Stimulated activated CD4-positive, alpha-beta T cell treated with anti-CD3 and anti-CD28 coated beads, TNF-alpha, amount 100 ng/mL, for 24 hours (primary cell): ENCODE results near the gene RPL36AL.

Experiments used
- DNase-seq, 3 experiments: peaks; one replicate each; pipeline ENCODE4 v3.0.0-alpha.2; 2020; ENCODE audit warnings: low read depth in 3 of 3

Gene RPL36AL

DNA sequence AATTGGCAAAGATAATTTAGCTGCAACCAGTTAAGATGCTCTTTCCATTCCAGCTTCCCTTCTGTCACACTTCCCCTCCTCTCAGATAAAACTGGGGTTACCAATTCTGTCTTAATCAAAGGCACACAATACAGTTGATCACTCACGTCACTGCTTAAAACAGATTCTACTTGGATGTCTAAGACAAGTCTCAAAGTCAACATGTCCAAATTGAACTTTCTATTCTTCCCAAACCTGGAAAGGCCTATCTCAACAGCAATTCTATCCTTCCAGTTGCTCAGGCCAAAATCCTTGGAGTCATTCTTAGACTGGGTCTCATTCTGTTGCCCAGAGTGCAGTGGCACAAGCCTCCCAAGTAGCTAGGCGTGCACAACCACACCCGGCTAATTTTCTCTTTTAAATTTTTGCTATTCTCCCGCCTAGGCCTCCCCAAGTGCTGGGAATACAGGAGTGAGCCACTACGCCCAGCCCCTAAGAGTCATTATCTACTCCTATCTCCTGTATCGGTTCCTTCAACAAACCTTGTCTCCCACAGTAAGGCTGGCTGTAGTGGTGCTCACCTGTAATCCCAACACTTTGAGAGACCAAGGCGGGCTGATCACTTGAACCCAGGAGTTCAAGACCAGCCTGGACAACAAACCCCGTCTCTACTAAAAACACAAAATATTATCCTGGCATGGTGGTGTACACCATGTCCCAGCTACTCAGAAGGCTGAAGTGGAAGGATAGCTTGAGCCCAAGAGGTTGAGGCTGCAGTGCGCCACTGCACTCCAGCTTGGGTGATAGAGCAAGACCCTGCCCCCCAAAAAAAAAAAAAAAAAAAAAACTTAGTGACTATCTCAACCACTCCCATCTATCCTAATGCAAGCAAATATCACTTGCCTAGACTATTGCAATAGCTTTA lies 39.0 kb downstream of the RPL36AL start:
- DNase-seq: no peak

DNA sequence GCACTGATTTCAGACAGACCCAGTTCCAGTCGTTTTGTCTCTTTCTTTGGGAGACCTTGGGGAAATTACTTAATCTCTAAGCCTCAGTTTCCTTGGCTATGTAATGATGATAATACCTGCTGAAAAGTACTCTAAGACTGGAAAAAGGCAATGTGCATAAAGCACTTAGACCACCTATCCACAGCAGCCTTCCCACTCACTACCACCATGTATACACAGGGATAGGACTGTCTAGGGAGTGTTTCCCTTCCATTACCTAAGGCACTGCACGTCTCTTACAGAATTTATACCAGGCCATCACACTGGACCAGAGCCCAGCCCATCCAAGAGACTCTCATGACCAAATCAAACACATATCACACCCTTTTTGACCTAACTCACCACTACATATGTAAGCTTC lies 40.6 kb downstream of the RPL36AL start:
- no peak for DNase-seq

DNA sequence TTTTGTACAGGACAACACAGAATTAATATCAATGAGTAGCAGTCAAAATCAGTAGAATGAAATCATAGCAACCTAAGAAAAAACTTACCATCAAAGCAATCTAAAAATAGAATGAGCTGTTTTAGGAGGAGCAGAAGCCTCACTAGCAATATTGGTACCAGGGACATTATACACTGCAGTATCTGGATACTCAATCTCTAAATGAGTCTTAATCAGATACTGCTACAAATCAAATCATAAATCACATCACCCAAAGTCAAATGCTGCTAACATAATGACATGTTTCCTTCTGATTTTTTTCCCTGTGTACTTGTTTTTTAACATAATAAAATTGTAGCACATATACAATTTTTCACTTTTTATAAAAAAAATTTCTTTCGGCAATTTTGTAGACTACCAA lies 42.3 kb downstream of the RPL36AL start:
- no peak for DNase-seq

DNA sequence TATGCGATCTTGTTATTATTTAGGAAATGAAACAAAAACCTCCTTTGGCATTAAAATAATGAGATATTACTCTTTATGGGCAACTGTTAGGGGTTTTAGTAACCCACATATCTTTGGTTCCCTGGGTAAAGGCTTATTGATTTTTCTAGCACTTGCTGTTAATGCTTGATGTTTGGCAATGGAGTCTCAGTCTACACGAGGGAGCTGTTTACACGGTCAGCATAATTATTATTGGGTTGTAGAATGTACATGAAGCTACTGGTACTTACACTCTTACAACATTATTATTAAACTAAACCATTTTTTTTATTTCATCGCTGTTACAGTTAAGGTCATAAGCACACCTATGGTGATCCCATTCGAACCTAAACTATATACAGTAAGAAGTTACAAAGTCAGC lies 46.4 kb downstream of the RPL36AL start:
- DNase-seq: no peak

DNA sequence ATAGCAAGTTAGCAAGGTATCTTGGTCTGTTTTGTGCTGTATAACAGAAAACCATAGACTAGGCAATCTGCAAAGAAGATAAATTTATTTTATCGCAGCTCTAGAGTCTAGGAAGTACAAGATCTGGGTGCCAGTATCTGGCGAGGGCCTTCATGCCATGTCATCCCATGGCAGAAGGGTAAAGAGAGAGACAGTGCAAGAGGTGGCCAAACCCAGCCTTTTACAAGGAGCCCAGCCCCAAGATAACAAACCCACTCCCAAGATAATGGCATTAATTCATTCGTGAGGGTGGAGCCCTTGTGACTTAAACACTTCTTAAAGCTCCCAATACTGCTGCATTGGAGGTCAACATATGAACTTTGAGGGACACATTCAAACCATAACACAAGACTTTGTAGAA lies 51.1 kb downstream of the RPL36AL start:
- DNase-seq: no peak
